Ishikawa (cell line): ENCODE data around the gene CTTN.

Experiments used
- CREB1 ChIP-seq: IDR thresholded peaks from 2 replicates; pipeline ENCODE4 v1.6.1; 2012; ENCODE audit warnings: low read depth
- EP300 ChIP-seq: IDR thresholded peaks from 2 replicates; pipeline ENCODE4 v1.6.1; 2012; ENCODE audit warnings: borderline replicate concordance
- FOXM1 ChIP-seq: IDR thresholded peaks from 2 replicates; pipeline ENCODE4 v1.6.1; 2012; ENCODE audit warnings: low read depth, borderline replicate concordance
- NFIC ChIP-seq: IDR thresholded peaks from 2 replicates; pipeline ENCODE4 v1.6.1; 2012
- RAD21 ChIP-seq: IDR thresholded peaks from 2 replicates; pipeline ENCODE4 v1.6.1; 2012; ENCODE audit warnings: low read depth
- TAF1 ChIP-seq: IDR thresholded peaks from 2 replicates; pipeline ENCODE4 v1.6.1; 2012; ENCODE audit warnings: low read depth, mild to moderate bottlenecking
- TCF12 ChIP-seq: IDR thresholded peaks from 2 replicates; pipeline ENCODE4 v1.6.1; 2012; ENCODE audit warnings: low read depth
- TEAD4 ChIP-seq: IDR thresholded peaks from 2 replicates; pipeline ENCODE4 v1.6.1; 2012
- TF ChIP-seq, protein P1 (sequence below): IDR thresholded peaks from 2 replicates; pipeline ENCODE4 v1.6.1; 2012; ENCODE audit warnings: low read depth, mild to moderate bottlenecking

DNA sequence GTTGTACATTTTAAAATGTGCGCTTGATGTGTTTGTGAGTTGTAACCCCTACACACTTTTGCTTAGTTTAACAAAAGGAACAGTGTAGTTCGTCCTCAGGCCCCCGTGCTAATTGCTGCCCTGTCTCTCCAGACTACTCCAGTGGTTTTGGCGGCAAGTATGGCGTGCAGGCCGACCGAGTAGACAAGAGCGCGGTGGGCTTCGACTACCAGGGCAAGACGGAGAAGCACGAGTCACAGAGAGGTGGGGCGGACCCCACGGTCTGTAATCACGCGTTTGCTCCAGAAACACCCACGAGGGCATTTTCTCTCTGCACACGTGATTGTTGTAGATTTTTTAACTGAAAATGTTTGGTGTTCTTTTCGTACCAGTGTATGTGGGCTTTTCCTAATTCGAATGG is 18.6 kb downstream of the CTTN start:
- TF ChIP-seq EP300 (no peak), TCF12 (no peak), RAD21 (no peak), TEAD4 (no peak), CREB1 (no peak), TAF1 (no peak), FOXM1 (no peak), NFIC (no peak)
- TF ChIP-seq, protein P1, sequence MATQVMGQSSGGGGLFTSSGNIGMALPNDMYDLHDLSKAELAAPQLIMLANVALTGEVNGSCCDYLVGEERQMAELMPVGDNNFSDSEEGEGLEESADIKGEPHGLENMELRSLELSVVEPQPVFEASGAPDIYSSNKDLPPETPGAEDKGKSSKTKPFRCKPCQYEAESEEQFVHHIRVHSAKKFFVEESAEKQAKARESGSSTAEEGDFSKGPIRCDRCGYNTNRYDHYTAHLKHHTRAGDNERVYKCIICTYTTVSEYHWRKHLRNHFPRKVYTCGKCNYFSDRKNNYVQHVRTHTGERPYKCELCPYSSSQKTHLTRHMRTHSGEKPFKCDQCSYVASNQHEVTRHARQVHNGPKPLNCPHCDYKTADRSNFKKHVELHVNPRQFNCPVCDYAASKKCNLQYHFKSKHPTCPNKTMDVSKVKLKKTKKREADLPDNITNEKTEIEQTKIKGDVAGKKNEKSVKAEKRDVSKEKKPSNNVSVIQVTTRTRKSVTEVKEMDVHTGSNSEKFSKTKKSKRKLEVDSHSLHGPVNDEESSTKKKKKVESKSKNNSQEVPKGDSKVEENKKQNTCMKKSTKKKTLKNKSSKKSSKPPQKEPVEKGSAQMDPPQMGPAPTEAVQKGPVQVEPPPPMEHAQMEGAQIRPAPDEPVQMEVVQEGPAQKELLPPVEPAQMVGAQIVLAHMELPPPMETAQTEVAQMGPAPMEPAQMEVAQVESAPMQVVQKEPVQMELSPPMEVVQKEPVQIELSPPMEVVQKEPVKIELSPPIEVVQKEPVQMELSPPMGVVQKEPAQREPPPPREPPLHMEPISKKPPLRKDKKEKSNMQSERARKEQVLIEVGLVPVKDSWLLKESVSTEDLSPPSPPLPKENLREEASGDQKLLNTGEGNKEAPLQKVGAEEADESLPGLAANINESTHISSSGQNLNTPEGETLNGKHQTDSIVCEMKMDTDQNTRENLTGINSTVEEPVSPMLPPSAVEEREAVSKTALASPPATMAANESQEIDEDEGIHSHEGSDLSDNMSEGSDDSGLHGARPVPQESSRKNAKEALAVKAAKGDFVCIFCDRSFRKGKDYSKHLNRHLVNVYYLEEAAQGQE, result no peak
